ENCODE measurements around the gene SORBS1. TPM values are rescaled to one million over a fixed set of nuclear protein-coding genes. Genes with fewer than 3 reads are reported as not detected.

Gene SORBS1
- total and polyA plus RNA-seq, 4 donors, result 33.2 to 71.3 (median 44.1) TPM

DNA sequence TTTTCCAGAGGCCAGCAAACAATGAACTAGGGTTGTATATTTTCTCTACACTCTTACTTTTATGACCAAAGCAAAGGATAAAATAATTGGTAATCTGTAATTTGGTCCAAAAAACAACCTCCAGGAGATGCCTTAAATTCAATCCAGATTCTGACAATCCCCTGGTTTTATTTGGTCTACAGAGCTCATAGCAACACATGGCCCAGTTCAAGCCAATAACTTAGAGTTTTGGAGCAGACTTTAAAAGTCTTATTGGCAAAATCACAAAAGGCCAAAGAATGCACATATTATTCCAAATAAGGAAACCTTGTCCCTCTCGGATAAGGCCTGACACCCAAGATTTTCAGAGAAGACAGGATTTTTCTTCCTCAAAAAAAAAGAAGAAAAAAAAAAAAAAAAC, 51.9 kb downstream of the SORBS1 start:
- peak overlapping the region in 1 of 2 donors; percentile 0 for H3K27ac ChIP-seq (ENCODE audit: low read depth in 1 of 2, low read length in 2 of 2)
- TF ChIP-seq, protein P1, sequence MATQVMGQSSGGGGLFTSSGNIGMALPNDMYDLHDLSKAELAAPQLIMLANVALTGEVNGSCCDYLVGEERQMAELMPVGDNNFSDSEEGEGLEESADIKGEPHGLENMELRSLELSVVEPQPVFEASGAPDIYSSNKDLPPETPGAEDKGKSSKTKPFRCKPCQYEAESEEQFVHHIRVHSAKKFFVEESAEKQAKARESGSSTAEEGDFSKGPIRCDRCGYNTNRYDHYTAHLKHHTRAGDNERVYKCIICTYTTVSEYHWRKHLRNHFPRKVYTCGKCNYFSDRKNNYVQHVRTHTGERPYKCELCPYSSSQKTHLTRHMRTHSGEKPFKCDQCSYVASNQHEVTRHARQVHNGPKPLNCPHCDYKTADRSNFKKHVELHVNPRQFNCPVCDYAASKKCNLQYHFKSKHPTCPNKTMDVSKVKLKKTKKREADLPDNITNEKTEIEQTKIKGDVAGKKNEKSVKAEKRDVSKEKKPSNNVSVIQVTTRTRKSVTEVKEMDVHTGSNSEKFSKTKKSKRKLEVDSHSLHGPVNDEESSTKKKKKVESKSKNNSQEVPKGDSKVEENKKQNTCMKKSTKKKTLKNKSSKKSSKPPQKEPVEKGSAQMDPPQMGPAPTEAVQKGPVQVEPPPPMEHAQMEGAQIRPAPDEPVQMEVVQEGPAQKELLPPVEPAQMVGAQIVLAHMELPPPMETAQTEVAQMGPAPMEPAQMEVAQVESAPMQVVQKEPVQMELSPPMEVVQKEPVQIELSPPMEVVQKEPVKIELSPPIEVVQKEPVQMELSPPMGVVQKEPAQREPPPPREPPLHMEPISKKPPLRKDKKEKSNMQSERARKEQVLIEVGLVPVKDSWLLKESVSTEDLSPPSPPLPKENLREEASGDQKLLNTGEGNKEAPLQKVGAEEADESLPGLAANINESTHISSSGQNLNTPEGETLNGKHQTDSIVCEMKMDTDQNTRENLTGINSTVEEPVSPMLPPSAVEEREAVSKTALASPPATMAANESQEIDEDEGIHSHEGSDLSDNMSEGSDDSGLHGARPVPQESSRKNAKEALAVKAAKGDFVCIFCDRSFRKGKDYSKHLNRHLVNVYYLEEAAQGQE (IDR thresholded peaks at IDR 0.05), result no peak
- no peak for TF ChIP-seq NR2F2 (IDR thresholded peaks at IDR 0.05)
- TF ChIP-seq GABPA (IDR thresholded peaks at IDR 0.05 in 1 of 2, conservative IDR thresholded peaks at IDR 0.05 in 1 of 2), result no peak
- TF ChIP-seq HNF4G (IDR thresholded peaks at IDR 0.05), result no peak
- no peak for TF ChIP-seq HNF4A (conservative IDR thresholded peaks at IDR 0.05)
- no peak for TF ChIP-seq YY1 (IDR thresholded peaks at IDR 0.05)
- TF ChIP-seq EGR1 (IDR thresholded peaks at IDR 0.05; ENCODE audit: low read depth in 2 of 2), result no peak
- TF ChIP-seq FOXA2 (IDR thresholded peaks at IDR 0.05), result no peak
- no peak for TF ChIP-seq RXRA (IDR thresholded peaks at IDR 0.05)
- H3K27me3 ChIP-seq (ENCODE audit: control insufficient read depth in 4 of 4, insufficient read depth in 4 of 4, low read length in 3 of 4), result no peaks in the 10 kb centered on the region
- no peak for DNase-seq (ENCODE audit: low spot score)
- H3K4me3 ChIP-seq (ENCODE audit: low read depth in 1 of 3, low read length in 3 of 3), result no peak overlapping the region
- no peaks in the 10 kb centered on the region for H3K9me3 ChIP-seq (ENCODE audit: control insufficient read depth in 4 of 4, low read length in 3 of 4)
- H3K36me3 ChIP-seq (ENCODE audit: control insufficient read depth in 4 of 4, insufficient read depth in 3 of 4, low read depth in 1 of 4, low read length in 3 of 4), result no peaks in the 10 kb centered on the region
- 86% methylated on average over 1 of the region's 1 CpG for WGBS
- no peak overlapping the region for H3K9ac ChIP-seq (ENCODE audit: low read depth in 1 of 2, low read length in 2 of 2)
- H3K4me1 ChIP-seq (ENCODE audit: control insufficient read depth in 4 of 4, insufficient read depth in 4 of 4, low read length in 3 of 4), result peaks cover 4 to 27% (median 24%) of the 10 kb centered on the region in 4 donors

DNA sequence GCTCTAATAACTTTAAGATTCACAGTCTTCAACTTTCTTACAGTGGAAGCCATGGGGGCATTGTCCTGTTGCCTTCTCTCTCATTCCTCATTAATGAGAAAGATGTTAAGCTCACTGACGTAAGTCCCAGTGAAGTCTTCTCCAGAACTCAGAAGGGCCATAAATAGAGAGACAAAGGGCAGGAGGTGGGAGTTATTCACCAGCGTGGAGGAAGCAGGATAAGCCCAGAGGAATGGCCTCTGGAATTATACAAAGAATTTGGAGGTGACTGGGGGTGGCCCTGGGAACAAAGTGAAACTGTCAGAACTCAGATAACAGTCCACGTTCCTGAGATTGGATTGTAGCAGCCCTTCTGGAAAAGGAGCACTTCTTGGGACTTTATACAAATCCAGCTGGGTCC, 52.4 kb downstream of the SORBS1 start:
- H3K4me1 ChIP-seq (ENCODE audit: control insufficient read depth in 4 of 4, insufficient read depth in 4 of 4, low read length in 3 of 4), result peaks cover 7 to 28% (median 25%) of the 10 kb centered on the region in 4 donors
- H3K9me3 ChIP-seq (ENCODE audit: control insufficient read depth in 4 of 4, low read length in 3 of 4), result no peaks in the 10 kb centered on the region
- TF ChIP-seq RAD21 (IDR thresholded peaks at IDR 0.05) (peak in 1 of 2 donors; percentile 24), FOXA2 (IDR thresholded peaks at IDR 0.05) (no peak), FOXA1 (IDR thresholded peaks at IDR 0.05) (no peak), HNF4A (conservative IDR thresholded peaks at IDR 0.05) (no peak), YY1 (IDR thresholded peaks at IDR 0.05) (peak; percentile 34), EGR1 (IDR thresholded peaks at IDR 0.05; ENCODE audit: low read depth in 2 of 2) (no peak), HNF4G (IDR thresholded peaks at IDR 0.05) (no peak), SP1 (IDR thresholded peaks at IDR 0.05) (peak; percentile 48), GABPA (IDR thresholded peaks at IDR 0.05 in 1 of 2, conservative IDR thresholded peaks at IDR 0.05 in 1 of 2) (no peak), RXRA (IDR thresholded peaks at IDR 0.05) (peak; percentile 47 to 59), NR2F2 (IDR thresholded peaks at IDR 0.05) (peak; percentile 95)
- TF ChIP-seq, protein P2, sequence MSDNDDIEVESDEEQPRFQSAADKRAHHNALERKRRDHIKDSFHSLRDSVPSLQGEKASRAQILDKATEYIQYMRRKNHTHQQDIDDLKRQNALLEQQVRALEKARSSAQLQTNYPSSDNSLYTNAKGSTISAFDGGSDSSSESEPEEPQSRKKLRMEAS (IDR thresholded peaks at IDR 0.05), result no peak
- TF ChIP-seq, protein P1 (IDR thresholded peaks at IDR 0.05), result no peak
- DNase-seq (ENCODE audit: low spot score), result no peak
- H3K9ac ChIP-seq (ENCODE audit: low read depth in 1 of 2, low read length in 2 of 2), result no peak overlapping the region
- H3K27me3 ChIP-seq (ENCODE audit: control insufficient read depth in 4 of 4, insufficient read depth in 4 of 4, low read length in 3 of 4), result no peaks in the 10 kb centered on the region
- no peaks in the 10 kb centered on the region for H3K36me3 ChIP-seq (ENCODE audit: control insufficient read depth in 4 of 4, insufficient read depth in 3 of 4, low read depth in 1 of 4, low read length in 3 of 4)
- H3K4me3 ChIP-seq (ENCODE audit: low read depth in 1 of 3, low read length in 3 of 3), result no peak overlapping the region
- WGBS, result 70% methylated on average over 3 of the region's 3 CpGs
- peak overlapping the region; percentile 0 to 50 for H3K27ac ChIP-seq (ENCODE audit: low read depth in 1 of 2, low read length in 2 of 2)

Measured in liver (tissue), 9 donors.